ENCODE measurements around the gene KCNK1. TPM values are rescaled to one million over a fixed set of nuclear protein-coding genes. Genes with fewer than 3 reads are reported as not detected.

Gene KCNK1
- polyA plus RNA-seq, 1 of the 3 experiments (the other 2 are of a cell fraction), result 10.6 TPM

GRCh38 chr1:233668146-233668724 is 54.3 kb downstream of the KCNK1 start:
- H3K27ac ChIP-seq (ENCODE audit: low read depth in 2 of 2, low read length in 1 of 2), result no peak overlapping the region
- peaks cover 4 to 8% of the 10 kb centered on the region in 2 experiments for H3K36me3 ChIP-seq (replicated peaks in 1 of 2; ENCODE audit: control insufficient read depth in 1 of 2, insufficient read depth in 2 of 2, low read length in 1 of 2)
- H3K27me3 ChIP-seq (ENCODE audit: insufficient read depth), result no peaks in the 10 kb centered on the region
- no peaks in the 10 kb centered on the region for H3F3A ChIP-seq (replicated peaks; ENCODE audit: insufficient read depth)
- 64% methylated on average over 8 of the region's 8 CpGs for WGBS (ENCODE audit: low lambda C conversion rate)
- no peak overlapping the region for H3K9ac ChIP-seq
- H3K9me2 ChIP-seq, result no peaks in the 10 kb centered on the region
- CTCF ChIA-PET, result no interaction called here
- POLR2A ChIA-PET, result no interaction called here
- H4K20me1 ChIP-seq (ENCODE audit: insufficient read depth), result no peaks in the 10 kb centered on the region
- H2AFZ ChIP-seq (ENCODE audit: low read depth), result no peak overlapping the region
- no peak for DNase-seq
- peaks cover 2 to 3% of the 10 kb centered on the region in 2 experiments; a peak in 2 of 4 replicates for H3K4me1 ChIP-seq (ENCODE audit: control insufficient read depth in 1 of 2, insufficient read depth in 2 of 2, low read depth in 1 of 2, low read length in 1 of 2)
- H3K4me3 ChIP-seq (ENCODE audit: low read depth in 2 of 2, low read length in 1 of 2), result no peak overlapping the region
- H3K4me2 ChIP-seq, result no peak overlapping the region
- no peak for TF ChIP-seq RCOR1 (IDR thresholded peaks at IDR 0.05; ENCODE audit: low read length)
- no peak for TF ChIP-seq TCF12 (IDR thresholded peaks at IDR 0.05)
- TF ChIP-seq NFIC (IDR thresholded peaks at IDR 0.05; ENCODE audit: borderline replicate concordance), result no peak
- TF ChIP-seq SMC3 (IDR thresholded peaks at IDR 0.05; ENCODE audit: low read depth, low read length), result no peak
- TF ChIP-seq ZBTB33 (IDR thresholded peaks at IDR 0.05; ENCODE audit: borderline replicate concordance, low read depth), result no peak
- TF ChIP-seq GATA2 (CRISPR knock-in tag; IDR thresholded peaks at IDR 0.05), result no peak
- TF ChIP-seq FOSL2 (IDR thresholded peaks at IDR 0.05; ENCODE audit: borderline replicate concordance, low read depth), result no peak
- TF ChIP-seq IRF3 (IDR thresholded peaks at IDR 0.05; ENCODE audit: low read depth, low read length), result no peak
- TF ChIP-seq MEF2A (IDR thresholded peaks at IDR 0.05; ENCODE audit: borderline replicate concordance, low read depth), result no peak
- no peak for TF ChIP-seq MXI1 (IDR thresholded peaks at IDR 0.05; ENCODE audit: low read depth, low read length)
- no peak for TF ChIP-seq POLR2AphosphoS5 (IDR thresholded peaks at IDR 0.05; ENCODE audit: low read depth, low read length)
- TF ChIP-seq TAF1 (IDR thresholded peaks at IDR 0.05; ENCODE audit: borderline replicate concordance, low read depth, low read length), result no peak
- TF ChIP-seq CTCF (IDR thresholded peaks at IDR 0.05), result no peak
- no peak for TF ChIP-seq FOXM1 (IDR thresholded peaks at IDR 0.05; ENCODE audit: low read depth)
- TF ChIP-seq JUND (IDR thresholded peaks at IDR 0.05), result no peak
- no peak for TF ChIP-seq CHD2 (IDR thresholded peaks at IDR 0.05; ENCODE audit: low read length, partially characterized antibody)
- H3K9me3 ChIP-seq, result no peaks in the 10 kb centered on the region
- H3K79me2 ChIP-seq (ENCODE audit: insufficient read depth), result no peaks in the 10 kb centered on the region
